ENCODE data around the gene CREG2. TPM values are rescaled to one million over a fixed set of nuclear protein-coding genes. Genes with fewer than 3 reads are reported as not detected.

CREG2 gene
- polyA plus RNA-seq, 1 of the 3 experiments (the other 2 are of a cell fraction), result 1.4 TPM

DNA sequence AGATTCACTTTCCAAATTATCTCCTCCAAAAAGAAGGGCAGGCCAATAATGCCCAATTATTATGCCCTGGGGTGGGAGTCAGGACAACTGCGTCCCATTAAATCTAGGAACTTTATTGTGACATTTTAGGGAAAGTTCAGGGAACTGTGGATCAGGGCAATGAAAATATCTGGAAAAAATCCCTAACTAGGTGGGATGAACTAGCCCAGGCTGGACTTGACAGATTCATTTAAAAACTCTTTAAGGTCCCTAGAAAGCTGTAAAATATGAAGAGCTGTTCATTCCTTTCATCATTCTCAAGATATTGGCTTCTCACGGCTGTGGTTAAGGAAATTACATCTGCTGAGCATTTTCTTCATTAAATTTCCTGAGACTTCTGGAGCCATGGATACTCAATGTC lies 8.2 kb downstream of the CREG2 start (continued):
- TF ChIP-seq EP300 (IDR thresholded peaks at IDR 0.05; ENCODE audit: borderline replicate concordance in 1 of 2, low read depth in 1 of 2, low read length in 1 of 2), result no peak

GRCh38 chr2:101375653-101376052 lies 11.7 kb downstream of the CREG2 start:
- no peak for DNase-seq
- CTCF ChIA-PET, result interaction anchor here (0.8 kb wide), 1 partner anchor 11 kb away, joined by 3 read pairs; no protein-coding TSS in a partner anchor
- no peaks in the 10 kb centered on the region for H3K27me3 ChIP-seq (ENCODE audit: insufficient read depth)

GRCh38 chr2:101374821-101375561 lies 12.3 kb downstream of the CREG2 start:
- Histone ChIP-seq H3K4me1 (ENCODE audit: control insufficient read depth in 1 of 2, insufficient read depth in 2 of 2, low read depth in 1 of 2, low read length in 1 of 2) (no peaks in the 10 kb centered on the region), H3K9me3 (no peaks in the 10 kb centered on the region), H3K79me2 (ENCODE audit: insufficient read depth) (no peaks in the 10 kb centered on the region), H4K20me1 (ENCODE audit: insufficient read depth) (no peaks in the 10 kb centered on the region), H3K4me2 (no peak overlapping the region), H2AFZ (ENCODE audit: low read depth) (no peak overlapping the region), H3K9ac (no peak overlapping the region), H3K27me3 (ENCODE audit: insufficient read depth) (no peaks in the 10 kb centered on the region), H3K36me3 (replicated peaks in 1 of 2; ENCODE audit: control insufficient read depth in 1 of 2, insufficient read depth in 2 of 2, low read length in 1 of 2) (no peaks in the 10 kb centered on the region), H3K4me3 (ENCODE audit: low read depth in 2 of 2, low read length in 1 of 2) (no peak overlapping the region), H3K27ac (ENCODE audit: low read depth in 2 of 2, low read length in 1 of 2) (no peak overlapping the region), H3F3A (replicated peaks; ENCODE audit: insufficient read depth) (no peaks in the 10 kb centered on the region), H3K9me2 (no peaks in the 10 kb centered on the region)
- ChIA-PET POLR2A (no interaction called here), CTCF (interaction anchor here (0.8 to 1.8 kb wide), 2 partner anchors 12 to 33 kb away, joined by 3 to 10 read pairs; no protein-coding TSS in a partner anchor)
- TF ChIP-seq ELF1 (IDR thresholded peaks at IDR 0.05) (no peak), MXI1 (IDR thresholded peaks at IDR 0.05; ENCODE audit: low read depth, low read length) (no peak)
- 83% methylated on average over 6 of the region's 7 CpGs for WGBS (ENCODE audit: low lambda C conversion rate)
- no peak for DNase-seq

More at GRCh38 chr2:101375653-101376052, 11.7 kb downstream of the CREG2 start:
- Histone ChIP-seq H3K4me1 (ENCODE audit: control insufficient read depth in 1 of 2, insufficient read depth in 2 of 2, low read depth in 1 of 2, low read length in 1 of 2) (no peaks in the 10 kb centered on the region), H2AFZ (ENCODE audit: low read depth) (no peak overlapping the region), H3K9me2 (no peaks in the 10 kb centered on the region), H3K9ac (no peak overlapping the region), H3F3A (replicated peaks; ENCODE audit: insufficient read depth) (no peaks in the 10 kb centered on the region), H3K79me2 (ENCODE audit: insufficient read depth) (no peaks in the 10 kb centered on the region), H4K20me1 (ENCODE audit: insufficient read depth) (no peaks in the 10 kb centered on the region), H3K4me2 (no peak overlapping the region), H3K9me3 (no peaks in the 10 kb centered on the region), H3K36me3 (replicated peaks in 1 of 2; ENCODE audit: control insufficient read depth in 1 of 2, insufficient read depth in 2 of 2, low read length in 1 of 2) (no peaks in the 10 kb centered on the region), H3K4me3 (ENCODE audit: low read depth in 2 of 2, low read length in 1 of 2) (no peak overlapping the region), H3K27ac (ENCODE audit: low read depth in 2 of 2, low read length in 1 of 2) (no peak overlapping the region)
- TF ChIP-seq EP300 (IDR thresholded peaks at IDR 0.05; ENCODE audit: borderline replicate concordance in 1 of 2, low read depth in 1 of 2, low read length in 1 of 2), result no peak
- no peak for TF ChIP-seq EZH2phosphoT487 (IDR thresholded peaks at IDR 0.05; ENCODE audit: borderline replicate concordance, low read depth)
- TF ChIP-seq RXRA (IDR thresholded peaks at IDR 0.05; ENCODE audit: borderline replicate concordance, low read depth), result no peak
- TF ChIP-seq IRF3 (IDR thresholded peaks at IDR 0.05; ENCODE audit: low read depth, low read length), result no peak
- WGBS (ENCODE audit: low lambda C conversion rate), result 78% methylated on average over 9 of the region's 9 CpGs
- POLR2A ChIA-PET, result no interaction called here

DNA sequence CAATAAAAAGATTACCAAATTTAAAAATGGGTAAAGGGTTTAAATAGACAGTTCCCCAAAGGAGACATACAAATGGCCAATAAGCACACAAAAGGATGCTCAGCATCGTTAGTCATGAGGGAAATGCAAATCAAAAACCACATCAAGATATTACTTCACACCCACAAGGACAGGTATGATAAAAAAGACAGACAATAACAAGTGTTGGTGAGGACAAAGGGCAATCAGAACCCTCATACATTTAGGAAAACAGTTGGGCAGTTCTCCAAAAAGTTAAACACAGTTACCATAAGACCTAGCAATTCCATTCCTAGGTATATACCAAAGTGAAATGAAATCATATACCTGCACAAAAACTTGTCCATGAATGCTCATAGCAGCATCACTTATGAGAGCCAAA lies 14.5 kb downstream of the CREG2 start:
- CTCF ChIA-PET, result interaction anchor here (1.8 kb wide), 1 partner anchor 31 kb away, joined by 10 read pairs; no protein-coding TSS in a partner anchor
- Histone ChIP-seq H3K9ac (no peak overlapping the region), H3K4me2 (no peak overlapping the region), H3K36me3 (replicated peaks in 1 of 2; ENCODE audit: control insufficient read depth in 1 of 2, insufficient read depth in 2 of 2, low read length in 1 of 2) (no peaks in the 10 kb centered on the region), H3K4me3 (ENCODE audit: low read depth in 2 of 2, low read length in 1 of 2) (no peak overlapping the region), H2AFZ (ENCODE audit: low read depth) (no peak overlapping the region), H4K20me1 (ENCODE audit: insufficient read depth) (no peaks in the 10 kb centered on the region), H3K9me3 (no peaks in the 10 kb centered on the region), H3K27me3 (ENCODE audit: insufficient read depth) (no peaks in the 10 kb centered on the region), H3K27ac (ENCODE audit: low read depth in 2 of 2, low read length in 1 of 2) (no peak overlapping the region), H3K79me2 (ENCODE audit: insufficient read depth) (no peaks in the 10 kb centered on the region), H3F3A (replicated peaks; ENCODE audit: insufficient read depth) (no peaks in the 10 kb centered on the region), H3K9me2 (no peaks in the 10 kb centered on the region), H3K4me1 (ENCODE audit: control insufficient read depth in 1 of 2, insufficient read depth in 2 of 2, low read depth in 1 of 2, low read length in 1 of 2) (no peaks in the 10 kb centered on the region)
- TF ChIP-seq MXI1 (IDR thresholded peaks at IDR 0.05; ENCODE audit: low read depth, low read length) (no peak), CTCF (IDR thresholded peaks at IDR 0.05) (no peak), MAX (IDR thresholded peaks at IDR 0.05; ENCODE audit: low read depth) (no peak), RCOR1 (IDR thresholded peaks at IDR 0.05; ENCODE audit: low read length) (no peak), CHD2 (IDR thresholded peaks at IDR 0.05; ENCODE audit: low read length, partially characterized antibody) (no peak), USF2 (IDR thresholded peaks at IDR 0.05; ENCODE audit: borderline replicate concordance, low read depth, low read length) (no peak), ELF1 (IDR thresholded peaks at IDR 0.05) (no peak), FOXJ3 (CRISPR knock-in tag; IDR thresholded peaks at IDR 0.05) (no peak)
- 13% methylated on average over 1 of the region's 1 CpG for WGBS (ENCODE audit: low lambda C conversion rate)
- no peak for DNase-seq
- POLR2A ChIA-PET, result no interaction called here
